OCI-LY7 (cell line): ENCODE measurements around the gene NEDD9.

Source experiments
- CTCF ChIP-seq: fragments of 200-600 bp; sonication (generic); conservative IDR thresholded peaks from 2 replicates; pipeline ENCODE4 v1.5.1; 2014; ENCODE audit warnings: mild to moderate bottlenecking, antibody characterized with exemption, low read length, moderate library complexity, mixed read lengths
- EZH2phosphoT487 ChIP-seq: fragments of 200-600 bp; sonication (generic); IDR thresholded peaks from 2 replicates; pipeline ENCODE4 v1.6.1; 2018; ENCODE audit warnings: low read depth, borderline replicate concordance, mild to moderate bottlenecking, mixed run types, antibody characterized with exemption, low read length, moderate library complexity, mixed read lengths

DNA sequence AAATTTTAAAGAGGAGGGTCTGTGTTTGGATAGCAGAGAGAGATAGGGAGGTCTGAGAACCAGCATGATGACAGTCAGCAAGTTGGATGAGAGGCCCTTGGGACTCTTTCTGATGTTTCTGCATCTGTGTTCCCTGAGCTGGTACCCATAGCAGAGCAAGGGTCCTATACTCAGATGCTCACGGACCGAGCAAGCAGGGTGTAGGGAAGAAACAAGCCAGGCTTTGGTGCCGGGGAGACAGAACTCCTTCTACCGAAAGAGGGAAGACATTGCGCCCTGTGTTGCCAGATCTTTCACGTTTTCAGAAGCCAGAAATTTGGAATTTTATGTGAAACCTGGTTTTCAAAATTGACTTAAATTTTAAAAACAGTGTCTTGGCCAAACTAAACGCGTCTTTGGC lies 34.6 kb downstream of the NEDD9 start:
- TF ChIP-seq CTCF, result no peak
- TF ChIP-seq EZH2phosphoT487, result no peak
